Gastroesophageal sphincter (tissue), 4 donors: Measurements from ENCODE around the gene USP44. TPM values are rescaled to one million over a fixed set of nuclear protein-coding genes. Genes with fewer than 3 reads are reported as not detected.

ENCODE experiments used
- ATAC-seq: fragments of 150-250 bp; one replicate; pipeline ENCODE4 v1.9.1; 2016; ENCODE audit warnings: mild to moderate bottlenecking, moderate library complexity
- H3K27ac ChIP-seq, 4 donors: fragments of 200-600 bp; sonication (generic) in 3 of 4; 1 replicate in 3 of 4; 2 replicates in 1 of 4; pipeline ENCODE4 v1.5.1; 2016 to 2019
- H3K27me3 ChIP-seq: fragments of 200-600 bp; sonication (generic); one replicate; pipeline ENCODE4 v1.5.1; 2019
- H3K36me3 ChIP-seq, 2 donors: fragments of 200-600 bp; sonication (generic); one replicate each; pipeline ENCODE4 v1.5.1; 2019; ENCODE audit warnings: control low read depth in 1 of 2
- H3K4me1 ChIP-seq, 3 donors: fragments of 200-600 bp; sonication (generic); 1 replicate in 2 of 3; 2 replicates in 1 of 3; pipeline ENCODE4 v1.5.1; 2016 to 2019; ENCODE audit warnings: control low read depth in 2 of 3
- H3K4me3 ChIP-seq, 2 donors: fragments of 200-600 bp; sonication (generic); one replicate each; pipeline ENCODE4 v1.5.1; 2019; ENCODE audit warnings: mild to moderate bottlenecking in 1 of 2, moderate library complexity in 1 of 2
- H3K9me3 ChIP-seq, 3 donors: fragments of 200-600 bp; sonication (generic); one replicate each; pipeline ENCODE4 v1.5.1; 2017 to 2019; ENCODE audit warnings: control low read depth in 2 of 3
- CTCF ChIP-seq, 4 experiments: fragments of 200-600 bp in 2 of 4; fragments of 450-650 bp in 2 of 4; sonication (generic) in 1 of 4; IDR thresholded peaks; one replicate each; pipeline ENCODE4 v1.5.1; 2017 to 2019; ENCODE audit warnings: antibody characterized with exemption in 4 of 4, mild to moderate bottlenecking in 2 of 4, moderate library complexity in 2 of 4
- EP300 ChIP-seq: sonication (generic); formaldehyde crosslinking; IDR thresholded peaks from one replicate; pipeline ENCODE4 v1.6.1; 2017; ENCODE audit warnings: antibody characterized with exemption, mild to moderate bottlenecking
- POLR2A ChIP-seq, 2 donors: fragments of 450-650 bp; IDR thresholded peaks; one replicate each; pipeline ENCODE4 v1.6.1; 2017; ENCODE audit warnings: antibody characterized with exemption in 2 of 2, mild to moderate bottlenecking in 2 of 2, moderate library complexity in 1 of 2
- POLR2AphosphoS5 ChIP-seq: sonication (generic); formaldehyde crosslinking; IDR thresholded peaks from one replicate; pipeline ENCODE4 v1.6.1; 2017; ENCODE audit warnings: antibody characterized with exemption
- WGBS, 2 donors: methylation state at CpG; one replicate each; pipeline ENCODE4 v1.1.5; 2018; ENCODE audit warnings: low coverage in 1 of 2; 5-methylcytosine and 5-hydroxymethylcytosine counted together
- total RNA-seq, 4 donors: library from RNA; depleted of rRNA; stranded (reverse); fragments of >200 nt; gene quantifications; one replicate each; pipeline ENCODE4 v1.1.0, GENCODE V29; 2016

Gene USP44
- total RNA-seq, 4 donors from 2014 or later, result 5.9 to 9.7 (median 6.0) TPM

DNA sequence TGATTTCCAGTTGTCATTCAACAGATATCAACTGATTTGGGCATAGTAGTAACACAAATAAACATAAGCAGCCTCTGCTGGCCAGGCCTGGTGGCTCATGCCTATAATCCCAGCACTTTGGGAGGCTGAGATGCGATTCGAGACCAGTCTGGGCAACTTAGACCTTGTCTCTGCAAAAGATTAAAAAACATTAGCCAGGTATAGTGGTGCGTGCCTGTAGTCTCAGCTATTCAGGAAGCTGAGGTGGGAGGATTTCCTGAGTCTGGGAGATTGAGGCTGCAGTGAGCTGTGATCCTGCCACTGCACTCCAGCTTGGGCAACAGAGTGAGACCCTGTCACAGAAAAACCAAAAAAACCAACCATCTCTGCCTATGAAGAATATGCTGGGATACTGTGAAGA, 70.2 kb downstream of the USP44 start:
- ATAC-seq, result no peak
- Histone ChIP-seq H3K27ac (peak overlapping the region in 2 of 4 donors; percentile 17 to 37), H3K4me3 (no peak overlapping the region), H3K9me3 (no peaks in the 10 kb centered on the region), H3K27me3 (no peaks in the 10 kb centered on the region), H3K36me3 (peaks cover 0 to 61% of the 10 kb centered on the region in 2 donors), H3K4me1 (peaks cover 0 to 78% (median 3%) of the 10 kb centered on the region in 3 donors)
- TF ChIP-seq POLR2AphosphoS5, result no peak
- TF ChIP-seq POLR2A (IDR thresholded peaks at IDR 0.05), result no peak
- TF ChIP-seq EP300, result no peak
- TF ChIP-seq CTCF (IDR thresholded peaks at IDR 0.05), result no peak
- 57 to 61% methylated on average over 1 to 3 of the region's 3 CpGs for whole genome bisulfite sequencing, 2 donors

- Histone ChIP-seq H3K36me3 (peaks cover 0 to 55% of the 10 kb centered on the region in 2 donors), H3K4me1 (peaks cover 3 to 82% (median 6%) of the 10 kb centered on the region in 3 donors), H3K27ac (peak overlapping the region in 1 of 4 donors; percentile 24), H3K4me3 (no peak overlapping the region), H3K27me3 (no peaks in the 10 kb centered on the region), H3K9me3 (no peaks in the 10 kb centered on the region)
- TF ChIP-seq EP300 (no peak), POLR2AphosphoS5 (no peak), POLR2A (IDR thresholded peaks at IDR 0.05) (no peak), CTCF (IDR thresholded peaks at IDR 0.05) (no peak)
- WGBS, 2 donors, result 35 to 45% methylated on average over 2 of the region's 2 CpGs
- ATAC-seq, result no peak
These were observed 71.0 kb downstream of the USP44 start for GRCh38 chr12:95480230-95480629.

GRCh38 chr12:95474660-95474958, 76.7 kb downstream of the USP44 start:
- no peak for TF ChIP-seq EP300
- TF ChIP-seq CTCF (IDR thresholded peaks at IDR 0.05), result no peak
- no peak for TF ChIP-seq POLR2A (IDR thresholded peaks at IDR 0.05)
- no peak for TF ChIP-seq POLR2AphosphoS5
- Histone ChIP-seq H3K9me3 (no peaks in the 10 kb centered on the region), H3K27me3 (no peaks in the 10 kb centered on the region), H3K4me1 (peaks cover 0 to 59% (median 10%) of the 10 kb centered on the region in 3 donors), H3K36me3 (peaks cover 0 to 35% of the 10 kb centered on the region in 2 donors), H3K27ac (peak overlapping the region; percentile 77 to 94 (median 92)), H3K4me3 (peak overlapping the region; percentile 74 to 80)
- whole genome bisulfite sequencing, 2 donors, result 0% methylated on average over 7 of the region's 16 CpGs
- no peak for ATAC-seq

DNA sequence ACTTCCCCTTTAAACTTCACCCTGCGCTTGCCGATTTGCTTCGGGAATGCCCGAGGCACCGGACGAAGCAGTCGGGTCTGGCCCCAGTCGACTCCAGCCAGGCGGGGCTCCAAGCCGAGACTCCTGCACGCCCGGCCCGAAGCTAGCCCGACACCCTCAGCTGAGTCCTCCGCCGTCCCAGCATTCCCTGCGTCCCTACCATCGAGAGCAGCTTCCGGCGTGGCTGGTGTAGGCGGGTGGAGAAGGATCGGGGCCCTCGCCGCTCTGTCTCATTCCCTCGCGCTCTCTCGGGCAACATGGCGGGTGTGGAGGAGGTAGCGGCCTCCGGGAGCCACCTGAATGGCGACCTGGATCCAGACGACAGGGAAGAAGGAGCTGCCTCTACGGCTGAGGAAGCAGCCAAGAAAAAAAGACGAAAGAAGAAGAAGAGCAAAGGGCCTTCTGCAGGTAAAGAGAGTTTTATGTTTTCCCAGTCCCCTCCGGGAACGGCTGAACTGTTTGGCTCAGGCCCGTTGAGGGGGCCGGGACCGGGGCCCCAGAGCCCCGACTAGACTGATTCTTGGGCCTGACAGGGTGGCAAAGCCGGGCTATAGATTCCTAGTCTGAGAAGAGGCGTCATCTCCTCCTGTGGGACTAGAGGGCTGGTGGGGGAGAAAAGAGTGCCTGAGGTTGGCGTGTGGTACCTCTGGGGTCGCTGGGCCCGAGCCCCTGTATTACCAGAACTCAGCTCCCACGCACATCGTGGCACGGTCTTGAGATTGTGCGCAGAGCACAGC, 77.2 kb downstream of the USP44 start, which contains the start of gene METAP2:
Gene METAP2 (plus strand): TSS at position 269 of the 776 bp plus-strand sequence. CDS start 28 bp downstream, at position 297.
- Histone ChIP-seq H3K4me1 (peaks cover 0 to 54% (median 10%) of the 10 kb centered on the region in 3 donors), H3K4me3 (peak within 1 kb of the TSS; percentile 74 to 80), H3K36me3 (peaks cover 0 to 31% of the 10 kb centered on the region in 2 donors), H3K9me3 (no peaks in the 10 kb centered on the region), H3K27me3 (no peaks in the 10 kb centered on the region), H3K27ac (peak within 1 kb of the TSS; percentile 77 to 94 (median 92))
- 0% methylated on average over 2 to 11 of the region's 49 CpGs for WGBS, 2 donors
- ATAC-seq, result peak; percentile 100
- no peak for TF ChIP-seq CTCF (IDR thresholded peaks at IDR 0.05)
- TF ChIP-seq POLR2AphosphoS5, result peak; percentile 96
- TF ChIP-seq POLR2A (IDR thresholded peaks at IDR 0.05), result peak; percentile 92 to 95
- no peak for TF ChIP-seq EP300
